IMR-90 (cell line): Measurements from ENCODE around the gene CREB5. TPM values are rescaled to one million over a fixed set of nuclear protein-coding genes. Genes with fewer than 3 reads are reported as not detected.

Experiments
- ATAC-seq: fragments of 200-7000 bp; cut with Tn5 transposase; 2 replicates; pipeline ENCODE4 v1.9.1; 2020; ENCODE audit warnings: low read depth, mild to moderate bottlenecking, moderate library complexity
- BruUV-seq: library from RNA; stranded (reverse); fragments of 400-500 nt; replicated peaks from 2 replicates; lab custom pipeline; 2021; lab: Mats Ljungman, UMichigan
- CTCF ChIA-PET: fragments of 300-600 bp; formaldehyde crosslinking; extraction: SDS; loops from one replicate; lab custom pipeline; 2021; ENCODE audit warnings: antibody characterized with exemption; lab: Yijun Ruan, JAX
- POLR2A ChIA-PET: fragments of 300-600 bp; sonication (Branson Sonifier 250); formaldehyde crosslinking; loops from one replicate; lab custom pipeline; 2022; ENCODE audit warnings: antibody characterized with exemption; ENCODE audit not compliant: unreplicated experiment; lab: Charles Lee
- DNase-seq: peaks from one replicate; pipeline ENCODE4 v3.0.0; 2013
- H2AFZ ChIP-seq: replicated peaks from 2 replicates; pipeline ENCODE3; 2013; ENCODE audit warnings: low read length, mild to moderate bottlenecking; ENCODE audit not compliant: poor library complexity
- H2AK5ac ChIP-seq: 2 replicates; pipeline ENCODE4 v1.6.1; 2013; ENCODE audit warnings: low read depth, low read length, inconsistent platforms
- H2AK9ac ChIP-seq: replicated peaks from 2 replicates; pipeline ENCODE3; 2013; ENCODE audit warnings: mild to moderate bottlenecking, low read depth, low read length, moderate library complexity; ENCODE audit not compliant: poor library complexity
- H2BK120ac ChIP-seq: 2 replicates; pipeline ENCODE4 v1.6.1; 2013; ENCODE audit warnings: low read depth, low read length, inconsistent platforms
- H2BK15ac ChIP-seq: 3 replicates; pipeline ENCODE4 v1.6.1; 2013; ENCODE audit warnings: low read depth, low read length, inconsistent platforms
- H2BK20ac ChIP-seq: 2 replicates; pipeline ENCODE4 v1.6.1; 2013; ENCODE audit warnings: low read depth, mild to moderate bottlenecking, inconsistent platforms, low read length, moderate library complexity
- H2BK5ac ChIP-seq: 2 replicates; pipeline ENCODE4 v1.6.1; 2013; ENCODE audit warnings: mild to moderate bottlenecking, low read depth, low read length, inconsistent platforms; ENCODE audit not compliant: poor library complexity, severe bottlenecking
- H3K14ac ChIP-seq: replicated peaks from 2 replicates; pipeline ENCODE4 v1.6.1; 2013; ENCODE audit warnings: low read depth, low read length, inconsistent platforms
- H3K18ac ChIP-seq: 2 replicates; pipeline ENCODE4 v1.6.1; 2013; ENCODE audit warnings: low read depth, low read length, control low read depth
- H3K23ac ChIP-seq: 2 replicates; pipeline ENCODE4 v1.6.1; 2013; ENCODE audit warnings: low read depth, low read length, inconsistent platforms
- H3K27ac ChIP-seq: 2 replicates; pipeline ENCODE4 v1.5.1; 2013; ENCODE audit warnings: mild to moderate bottlenecking, control low read depth, low read length; ENCODE audit not compliant: insufficient read depth
- H3K27me3 ChIP-seq: 2 replicates; pipeline ENCODE4 v1.6.1; 2013; ENCODE audit warnings: low read length; ENCODE audit not compliant: control insufficient read depth, insufficient read depth
- H3K36me3 ChIP-seq: 2 replicates; pipeline ENCODE4 v1.6.1; 2013; ENCODE audit warnings: low read length, mixed read lengths; ENCODE audit not compliant: control insufficient read depth, insufficient read depth
- H3K4ac ChIP-seq: 2 replicates; pipeline ENCODE4 v1.6.1; 2013; ENCODE audit warnings: low read depth, low read length, inconsistent platforms
- H3K4me1 ChIP-seq: 2 replicates; pipeline ENCODE4 v1.6.1; 2013; ENCODE audit warnings: low read length, mixed read lengths; ENCODE audit not compliant: control insufficient read depth, insufficient read depth
- H3K4me2 ChIP-seq: 2 replicates; pipeline ENCODE4 v1.6.1; 2013; ENCODE audit warnings: low read depth, mild to moderate bottlenecking, control low read depth, low read length, moderate library complexity
- H3K4me3 ChIP-seq: 2 replicates; pipeline ENCODE4 v1.5.1; 2013; ENCODE audit warnings: low read depth, mild to moderate bottlenecking, control low read depth, low read length, moderate library complexity; ENCODE audit not compliant: insufficient read depth
- H3K56ac ChIP-seq: 2 replicates; pipeline ENCODE4 v1.6.1; 2013; ENCODE audit warnings: low read length, inconsistent platforms; ENCODE audit not compliant: insufficient read depth; ENCODE audit errors: extremely low read depth
- H3K79me1 ChIP-seq, 2 experiments: 2 replicates each; pipeline ENCODE4 v1.6.1; 2013; ENCODE audit warnings: low read length in 2 of 2, inconsistent platforms in 1 of 2, low read depth in 1 of 2
- H3K9ac ChIP-seq: 2 replicates; pipeline ENCODE4 v1.6.1; 2013; ENCODE audit warnings: low read depth, low read length, control low read depth
- H3K9me1 ChIP-seq: 2 replicates; pipeline ENCODE4 v1.6.1; 2013; ENCODE audit warnings: low read length, inconsistent platforms; ENCODE audit not compliant: insufficient read depth
- H3K9me3 ChIP-seq: 2 replicates; pipeline ENCODE4 v1.6.1; 2013; ENCODE audit warnings: low read length; ENCODE audit not compliant: control insufficient read depth, insufficient read depth
- H4K20me1 ChIP-seq: 2 replicates; pipeline ENCODE4 v1.6.1; 2013; ENCODE audit warnings: low read length, inconsistent platforms; ENCODE audit not compliant: insufficient read depth
- H4K5ac ChIP-seq: 2 replicates; pipeline ENCODE4 v1.6.1; 2013; ENCODE audit warnings: mild to moderate bottlenecking, low read depth, low read length, control low read depth
- H4K8ac ChIP-seq, 2 experiments: 2 replicates each; pipeline ENCODE4 v1.6.1; 2013; ENCODE audit warnings: low read depth in 2 of 2, low read length in 2 of 2, control low read depth in 1 of 2, inconsistent platforms in 1 of 2
- H4K91ac ChIP-seq: 2 replicates; pipeline ENCODE4 v1.6.1; 2013; ENCODE audit warnings: low read depth, low read length, inconsistent platforms; ENCODE audit not compliant: insufficient read depth
- BHLHE40 ChIP-seq: fragments of 150-350 bp; IDR thresholded peaks from 2 replicates; pipeline ENCODE4 v1.6.1; 2016; ENCODE audit warnings: mild to moderate bottlenecking, low read depth, low read length
- CEBPB ChIP-seq: IDR thresholded peaks from 2 replicates; pipeline ENCODE4 v1.6.1; 2012; ENCODE audit warnings: low read depth, low read length, improper control_type of control experiment
- CHD1 ChIP-seq: IDR thresholded peaks from 2 replicates; pipeline ENCODE4 v1.6.1; 2012; ENCODE audit warnings: low read depth, low read length, improper control_type of control experiment
- FOS ChIP-seq: fragments of 150-350 bp; IDR thresholded peaks from 2 replicates; pipeline ENCODE4 v1.6.1; 2016; ENCODE audit warnings: low read depth, low read length
- MAFK ChIP-seq: IDR thresholded peaks from 2 replicates; pipeline ENCODE4 v1.6.1; 2012; ENCODE audit warnings: low read depth, low read length, improper control_type of control experiment
- MAZ ChIP-seq: IDR thresholded peaks from 2 replicates; pipeline ENCODE4 v1.6.1; 2012; ENCODE audit warnings: low read depth, mild to moderate bottlenecking, low read length, improper control_type of control experiment, moderate library complexity, borderline replicate concordance
- MXI1 ChIP-seq: IDR thresholded peaks from 2 replicates; pipeline ENCODE4 v1.6.1; 2012; ENCODE audit warnings: low read depth, mild to moderate bottlenecking, low read length, moderate library complexity, borderline replicate concordance
- NFE2L2 ChIP-seq: fragments of 150-350 bp; IDR thresholded peaks from 2 replicates; pipeline ENCODE4 v1.6.1; 2016; ENCODE audit warnings: low read depth, mild to moderate bottlenecking, low read length
- POLR2A ChIP-seq: IDR thresholded peaks from 2 replicates; pipeline ENCODE4 v1.6.1; 2012; ENCODE audit warnings: mild to moderate bottlenecking, low read depth, low read length
- RAD21 ChIP-seq: IDR thresholded peaks from 2 replicates; pipeline ENCODE4 v1.6.1; 2012; ENCODE audit warnings: low read length, improper control_type of control experiment
- RCOR1 ChIP-seq: IDR thresholded peaks from 2 replicates; pipeline ENCODE4 v1.6.1; 2012; ENCODE audit warnings: mild to moderate bottlenecking, low read length, improper control_type of control experiment; ENCODE audit not compliant: insufficient replicate concordance
- RFX5 ChIP-seq: IDR thresholded peaks from 2 replicates; pipeline ENCODE4 v1.8.0; 2012; ENCODE audit warnings: low read depth, mild to moderate bottlenecking, low read length, moderate library complexity
- SMC3 ChIP-seq: fragments of 150-350 bp; IDR thresholded peaks from 2 replicates; pipeline ENCODE4 v1.6.1; 2016; ENCODE audit warnings: low read depth, mild to moderate bottlenecking, antibody characterized with exemption, low read length, moderate library complexity
- USF2 ChIP-seq: fragments of 150-350 bp; IDR thresholded peaks from 2 replicates; pipeline ENCODE4 v1.6.1; 2017; ENCODE audit warnings: mild to moderate bottlenecking, antibody characterized with exemption, low read length, low read depth
- WGBS, 2 experiments: methylation state at CpG; one replicate each; pipeline versions ENCODE4 v1.1.5 to v1.1.7; 2013; ENCODE audit warnings: missing lambda C conversion rate in 2 of 2; ENCODE audit not compliant: insufficient read length in 1 of 2; ENCODE audit errors: extremely low coverage in 2 of 2; 5-methylcytosine and 5-hydroxymethylcytosine counted together
- dilution Hi-C: fragments of 300-500 bp; cut with HindIII; formaldehyde crosslinking; loops from one replicate; pipeline ENCODE4 v1.14.3; 2018; ENCODE audit warnings: low sequenced_read_pairs; ENCODE audit not compliant: unreplicated experiment
- in situ Hi-C: fragments of 300-500 bp; cut with MboI; formaldehyde crosslinking; loops from 3 replicates; pipeline ENCODE4 v1.14.3; 2019; ENCODE audit warnings: low sequenced_read_pairs, inconsistent platforms, mixed read lengths
- intact Hi-C: fragments of 100-400 bp; cut with micrococcal nuclease; formaldehyde crosslinking; loops from 2 replicates; pipeline ENCODE4 v1.10.0; 2022
- polyA plus RNA-seq, 3 experiments: library from polyadenylated mRNA; depleted of rRNA; stranded (reverse); fragments of >200 nt; gene quantifications; 2 replicates each; pipeline ENCODE4 v1.2.3, GENCODE V29; 2012; ENCODE audit warnings: low replicate concordance in 1 of 3
- total RNA-seq: library from RNA; depleted of rRNA; stranded (reverse); fragments of >200 nt; gene quantifications from 2 replicates; pipeline ENCODE4 v1.2.3, GENCODE V29; 2012
- TF ChIP-seq, protein P1 (sequence below): fragments of 150-350 bp; IDR thresholded peaks from 2 replicates; pipeline ENCODE4 v1.6.1; 2016; ENCODE audit warnings: low read depth, mild to moderate bottlenecking, low read length, moderate library complexity, borderline replicate concordance
- TF ChIP-seq, protein P2 (sequence below): conservative IDR thresholded peaks from 2 replicates; pipeline ENCODE4 v1.5.1; 2012; ENCODE audit warnings: mild to moderate bottlenecking, low read depth, low read length, improper control_type of control experiment

Gene CREB5
- total and polyA plus RNA-seq, 2 of the 4 experiments (the other 2 are of a cell fraction) = 7.3 to 13.1 TPM

DNA sequence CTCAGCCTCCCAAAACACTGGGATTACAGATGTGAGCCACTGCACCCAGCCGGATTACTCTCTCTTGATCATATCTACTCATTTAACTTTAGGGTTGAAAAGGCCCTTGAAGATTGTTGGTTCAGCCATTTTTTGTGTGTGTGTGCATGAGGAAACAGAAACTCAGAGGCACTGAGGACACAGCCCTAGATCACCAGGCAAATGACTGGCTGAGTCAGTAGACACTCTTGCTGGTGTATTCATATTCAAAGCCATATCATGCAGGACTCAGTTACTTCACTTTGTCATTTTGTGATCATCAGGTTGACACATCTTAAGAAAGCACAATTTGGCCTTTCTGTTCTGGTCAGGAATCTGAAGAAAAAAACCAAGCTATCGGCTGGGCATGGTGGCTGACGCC, 292.4 kb downstream of the CREB5 start:
- in situ Hi-C loops (no loop called here), dilution Hi-C loops (no loop called here), intact Hi-C loops (no loop called here)
- no peak for ATAC-seq
- H4K8ac ChIP-seq = no peak overlapping the region
- H3K9me3 ChIP-seq = no peaks in the 10 kb centered on the region
- H2BK5ac ChIP-seq = no peak overlapping the region
- H3K23ac ChIP-seq = no peak overlapping the region
- no peak overlapping the region for H2BK120ac ChIP-seq
- peaks cover 5% of the 10 kb centered on the region for H3K4me1 ChIP-seq
- no peak overlapping the region for H3K18ac ChIP-seq
- H3K56ac ChIP-seq = no peak overlapping the region
- TF ChIP-seq SMC3 (no peak), MXI1 (no peak), CHD1 (no peak), BHLHE40 (no peak), RFX5 (no peak), FOS (no peak), RAD21 (no peak), NFE2L2 (no peak), USF2 (no peak), MAFK (no peak), CEBPB (no peak), RCOR1 (no peak), MAZ (no peak), POLR2A (no peak)
- TF ChIP-seq, protein P1, sequence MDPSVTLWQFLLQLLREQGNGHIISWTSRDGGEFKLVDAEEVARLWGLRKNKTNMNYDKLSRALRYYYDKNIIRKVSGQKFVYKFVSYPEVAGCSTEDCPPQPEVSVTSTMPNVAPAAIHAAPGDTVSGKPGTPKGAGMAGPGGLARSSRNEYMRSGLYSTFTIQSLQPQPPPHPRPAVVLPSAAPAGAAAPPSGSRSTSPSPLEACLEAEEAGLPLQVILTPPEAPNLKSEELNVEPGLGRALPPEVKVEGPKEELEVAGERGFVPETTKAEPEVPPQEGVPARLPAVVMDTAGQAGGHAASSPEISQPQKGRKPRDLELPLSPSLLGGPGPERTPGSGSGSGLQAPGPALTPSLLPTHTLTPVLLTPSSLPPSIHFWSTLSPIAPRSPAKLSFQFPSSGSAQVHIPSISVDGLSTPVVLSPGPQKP = no peak
- TF ChIP-seq, protein P2, sequence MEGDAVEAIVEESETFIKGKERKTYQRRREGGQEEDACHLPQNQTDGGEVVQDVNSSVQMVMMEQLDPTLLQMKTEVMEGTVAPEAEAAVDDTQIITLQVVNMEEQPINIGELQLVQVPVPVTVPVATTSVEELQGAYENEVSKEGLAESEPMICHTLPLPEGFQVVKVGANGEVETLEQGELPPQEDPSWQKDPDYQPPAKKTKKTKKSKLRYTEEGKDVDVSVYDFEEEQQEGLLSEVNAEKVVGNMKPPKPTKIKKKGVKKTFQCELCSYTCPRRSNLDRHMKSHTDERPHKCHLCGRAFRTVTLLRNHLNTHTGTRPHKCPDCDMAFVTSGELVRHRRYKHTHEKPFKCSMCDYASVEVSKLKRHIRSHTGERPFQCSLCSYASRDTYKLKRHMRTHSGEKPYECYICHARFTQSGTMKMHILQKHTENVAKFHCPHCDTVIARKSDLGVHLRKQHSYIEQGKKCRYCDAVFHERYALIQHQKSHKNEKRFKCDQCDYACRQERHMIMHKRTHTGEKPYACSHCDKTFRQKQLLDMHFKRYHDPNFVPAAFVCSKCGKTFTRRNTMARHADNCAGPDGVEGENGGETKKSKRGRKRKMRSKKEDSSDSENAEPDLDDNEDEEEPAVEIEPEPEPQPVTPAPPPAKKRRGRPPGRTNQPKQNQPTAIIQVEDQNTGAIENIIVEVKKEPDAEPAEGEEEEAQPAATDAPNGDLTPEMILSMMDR = no peak
- H2AK9ac ChIP-seq = no peak overlapping the region
- H3K27me3 ChIP-seq = no peaks in the 10 kb centered on the region
- H3K14ac ChIP-seq = no peak overlapping the region
- H3K36me3 ChIP-seq = no peaks in the 10 kb centered on the region
- H4K5ac ChIP-seq = no peak overlapping the region
- H3K27ac ChIP-seq = no peak overlapping the region
- no peak overlapping the region for H2AK5ac ChIP-seq
- no peaks in the 10 kb centered on the region for H3K9me1 ChIP-seq
- H2BK20ac ChIP-seq = no peak overlapping the region
- no peak overlapping the region for H2BK15ac ChIP-seq
- H4K91ac ChIP-seq = no peak overlapping the region
- no peaks in the 10 kb centered on the region; a peak in 1 of 4 replicates for H3K79me1 ChIP-seq
- H3K4ac ChIP-seq = no peak overlapping the region
- no peak overlapping the region for H2AFZ ChIP-seq
- no peak overlapping the region for H3K9ac ChIP-seq
- POLR2A ChIA-PET = no interaction called here
- no peak overlapping the region for H3K4me3 ChIP-seq
- no TSS peak for BruUV-seq
- no peaks in the 10 kb centered on the region for H4K20me1 ChIP-seq
- CTCF ChIA-PET = interaction anchor here (1.2 kb wide), 1 partner anchor 21 kb away, joined by 3 read pairs; no protein-coding TSS in a partner anchor
- H3K4me2 ChIP-seq = no peak overlapping the region
- no CpG with 5 or more reads among the region's 3 CpGs for WGBS, 2 experiments
- DNase-seq = no peak
